ENCODE measurements around the gene TTC17.
"Not testable (repeated sequence)": the region's sequence is repeated elsewhere in the genome, so short reads cannot be mapped to it uniquely, and the experiment has no call there.

The TTC17 gene

DNA sequence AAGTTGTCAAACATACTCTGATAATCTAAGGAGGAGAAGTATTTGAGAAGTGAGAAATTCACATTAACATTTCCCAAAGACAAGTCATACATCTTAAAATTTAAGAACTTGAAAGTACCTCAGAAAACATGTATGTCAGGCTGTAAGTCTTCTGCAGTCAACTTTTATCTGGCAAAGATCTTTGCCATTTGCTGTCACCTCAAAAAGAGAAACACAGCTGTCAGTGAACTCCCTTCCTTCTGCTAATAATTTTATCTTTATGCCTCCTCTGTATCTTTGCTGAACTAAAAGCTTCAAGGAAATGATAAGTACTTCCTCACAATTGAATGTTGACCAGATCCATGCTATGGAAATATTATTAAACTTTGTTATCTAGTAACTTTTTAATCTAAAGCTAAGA, 18.7 kb downstream of the TTC17 start:
- intact Hi-C loops (cut with DNase I) = no loop called here
- no peak for DNase-seq

DNA sequence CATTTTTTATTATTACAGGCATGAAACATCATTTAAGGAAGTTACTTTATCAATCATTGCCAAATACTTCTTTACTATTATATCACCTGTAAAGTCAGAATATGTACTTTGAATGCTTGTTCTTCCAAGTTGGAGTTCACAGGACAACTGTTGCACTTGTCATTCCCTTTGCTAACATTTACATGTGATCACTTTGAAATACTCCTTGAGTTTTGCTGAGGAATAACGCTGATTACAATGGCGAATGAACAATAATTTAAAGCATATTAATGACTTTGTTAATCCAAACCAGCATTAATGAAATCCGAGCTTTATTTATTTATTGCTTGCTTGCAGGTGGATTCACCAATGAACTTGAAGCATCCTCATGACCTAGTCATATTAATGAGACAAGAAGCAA, 20.2 kb downstream of the TTC17 start:
- DNase-seq = no peak
- intact Hi-C loops (cut with DNase I) = no loop called here

DNA sequence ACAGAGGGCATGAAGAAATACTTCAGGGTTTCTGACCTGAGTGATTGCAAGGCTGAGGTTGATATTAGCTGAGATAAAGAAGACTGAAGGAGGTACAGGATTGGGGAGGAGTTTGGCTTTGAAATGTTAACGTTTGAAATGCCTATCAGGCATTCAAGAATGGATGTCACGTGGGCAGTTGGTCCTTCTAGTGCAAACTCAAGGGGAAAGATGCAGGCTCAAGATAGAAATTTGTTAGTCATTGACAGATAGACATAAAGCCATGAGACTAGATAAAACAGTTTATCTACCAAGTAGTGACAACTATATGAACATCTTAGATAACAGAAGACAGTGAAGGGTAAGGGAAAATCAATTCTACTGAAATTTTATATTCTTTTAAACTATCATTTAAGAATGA, 23.1 kb downstream of the TTC17 start:
- DNase-seq = no peak
- intact Hi-C loops (cut with DNase I) = no loop called here

DNA sequence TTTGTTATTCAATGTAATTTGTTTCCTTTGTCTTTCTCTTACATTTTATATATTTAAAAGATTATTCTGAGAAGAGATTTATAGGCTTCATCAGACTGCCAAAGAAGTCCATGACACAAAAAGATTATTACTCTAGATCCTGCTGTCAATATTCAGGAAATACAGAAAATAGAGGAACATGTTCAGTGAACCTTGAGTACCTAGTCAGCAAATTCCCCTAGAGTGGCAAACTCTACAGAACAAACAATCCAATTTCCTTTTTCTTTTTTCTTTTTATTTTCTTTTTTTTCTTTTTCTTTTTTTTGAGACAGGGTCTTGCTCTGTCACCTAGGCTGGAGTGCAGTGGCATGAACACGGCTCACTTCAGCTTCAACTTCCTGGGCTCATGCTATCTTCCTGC, 23.9 kb downstream of the TTC17 start:
- intact Hi-C loops (cut with DNase I) = no loop called here
- no peak for DNase-seq

DNA sequence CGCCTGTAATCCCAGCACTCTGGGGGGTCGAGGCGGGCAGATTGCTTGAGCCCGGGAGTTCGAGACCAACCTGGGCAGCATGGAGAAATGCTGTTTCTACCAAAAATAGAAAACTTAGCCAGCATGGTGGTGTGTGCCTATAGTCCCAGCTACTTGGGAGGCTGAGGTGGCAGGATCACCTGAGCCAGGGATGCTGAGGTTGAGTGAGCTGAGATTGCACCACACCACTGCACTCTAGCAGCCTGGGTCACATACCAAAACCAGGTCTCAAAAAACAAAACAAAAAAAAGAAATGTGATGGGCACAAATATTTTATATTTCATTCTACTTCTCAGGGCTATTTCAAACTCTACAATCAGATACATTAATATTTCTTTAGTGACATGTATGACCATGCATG, 25.7 kb downstream of the TTC17 start:
- intact Hi-C loops (cut with DNase I) = no loop called here
- no peak for DNase-seq

DNA sequence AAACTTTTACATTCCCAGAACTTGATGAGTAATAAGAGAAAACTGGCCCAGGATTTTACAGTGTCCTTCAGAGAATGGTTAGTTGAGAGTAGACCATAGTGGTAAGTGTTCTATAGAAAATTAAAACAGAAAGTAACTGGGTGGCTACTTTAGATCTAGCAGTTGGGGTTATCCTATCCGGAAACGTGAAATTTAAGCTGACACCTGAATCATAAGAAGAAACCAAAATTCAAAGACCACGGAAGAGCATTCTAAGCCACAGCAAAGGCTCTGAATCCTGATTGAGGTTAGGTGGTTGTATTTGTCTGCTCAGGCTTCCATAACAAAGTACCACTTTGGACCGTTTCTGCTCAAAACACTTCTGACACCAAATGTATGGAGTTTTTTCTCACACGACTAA, 34.0 kb downstream of the TTC17 start:
- no peak for DNase-seq
- intact Hi-C loops (cut with DNase I) = no loop called here

DNA sequence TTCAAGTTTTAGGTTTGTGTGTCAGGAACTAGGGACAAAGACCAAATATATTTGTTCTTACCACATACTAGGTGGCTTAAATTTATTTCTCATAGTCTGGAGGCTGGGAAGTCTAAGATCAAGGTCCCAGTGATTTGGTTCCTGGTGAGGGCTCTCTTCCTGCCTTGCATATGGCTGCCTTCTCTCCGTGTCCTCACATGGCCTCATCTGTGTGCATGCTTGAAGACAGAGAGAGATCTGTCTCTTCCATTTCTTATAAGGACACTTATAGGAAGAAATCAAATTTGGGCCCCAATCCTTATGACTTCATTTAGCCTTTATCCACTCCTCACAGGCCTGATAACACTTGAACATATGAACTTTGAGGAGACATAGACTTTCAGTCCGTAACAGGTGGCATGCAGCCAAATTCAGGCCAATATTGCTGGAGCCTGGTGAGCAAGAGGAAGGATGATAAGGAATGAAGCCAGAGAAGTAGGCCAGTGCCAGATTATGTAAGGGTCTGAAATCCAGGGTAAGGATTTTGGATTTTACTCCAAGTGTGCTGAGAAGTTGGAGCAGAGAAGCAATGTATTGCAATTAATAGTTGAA, 35.1 kb downstream of the TTC17 start:
- intact Hi-C loops (cut with DNase I) = no loop called here
- peak in 1 of 42 donors; percentile 2 for DNase-seq

DNA sequence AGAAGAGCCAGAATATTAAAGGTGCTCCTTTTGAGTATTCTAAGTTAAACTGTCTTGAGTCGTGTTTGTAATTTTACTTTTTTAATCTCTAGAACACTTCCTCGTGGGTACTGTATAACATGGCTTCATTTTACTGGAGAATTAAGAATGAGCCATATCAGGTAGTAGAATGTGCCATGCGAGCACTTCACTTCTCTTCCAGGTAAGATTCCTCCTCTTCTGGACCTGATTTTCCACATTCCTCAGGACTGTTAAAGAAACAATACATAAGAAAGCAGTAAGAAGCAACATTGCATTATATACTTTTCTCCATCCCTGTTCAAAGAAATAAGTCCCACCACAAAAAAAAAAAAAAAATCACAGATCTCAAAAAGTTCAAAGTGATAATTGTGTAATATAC, 37.9 kb downstream of the TTC17 start:
- no peak for DNase-seq
- intact Hi-C loops (cut with DNase I) = no loop called here

DNA sequence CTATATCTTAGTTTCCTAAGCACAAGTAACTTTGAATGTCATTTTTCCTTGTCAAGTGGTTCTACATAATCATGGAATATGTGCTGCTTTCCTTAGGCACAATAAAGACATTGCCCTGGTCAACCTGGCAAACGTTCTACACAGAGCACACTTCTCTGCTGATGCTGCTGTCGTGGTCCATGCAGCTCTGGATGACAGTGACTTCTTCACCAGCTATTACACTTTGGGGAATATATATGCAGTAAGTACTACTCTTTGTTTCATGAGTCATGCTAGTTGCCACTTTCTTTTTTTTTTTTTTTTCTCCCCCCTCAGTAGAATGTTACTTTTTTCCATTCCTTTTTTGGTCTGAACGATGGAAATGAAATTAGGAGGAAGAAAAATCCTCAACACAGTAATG, 38.5 kb downstream of the TTC17 start:
- DNase-seq = no peak
- intact Hi-C loops (cut with DNase I) = no loop called here

DNA sequence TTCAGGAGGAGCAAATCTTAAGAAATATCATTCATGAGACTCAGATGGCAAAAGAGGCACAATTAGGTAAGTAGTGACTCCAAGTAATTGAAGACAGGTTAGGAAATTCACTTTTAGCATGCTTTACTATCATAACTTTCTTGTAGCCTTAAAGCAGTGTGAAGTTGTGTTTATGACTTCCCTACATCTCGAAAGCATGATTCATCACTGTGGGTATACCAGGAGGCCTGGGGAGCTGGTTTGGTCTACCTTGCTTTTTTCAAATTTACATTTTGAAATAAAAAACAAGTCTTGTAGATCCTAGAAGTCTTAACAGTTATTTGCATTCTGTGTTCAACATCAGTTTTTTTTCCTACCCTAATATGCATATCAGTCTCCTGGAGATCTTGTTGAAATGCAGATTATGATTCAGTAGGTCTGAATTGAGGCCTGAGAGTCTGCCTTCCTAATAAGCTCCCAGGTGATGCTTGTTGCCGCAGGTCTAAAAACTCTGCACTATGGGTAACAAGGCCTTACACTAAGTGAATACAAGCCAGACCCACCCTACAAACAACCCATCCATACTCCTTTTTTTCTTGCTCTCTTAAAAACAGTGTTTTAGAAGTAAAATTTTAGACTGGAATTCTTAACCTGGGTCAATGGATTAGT, 41.4 kb downstream of the TTC17 start:
- no peak for DNase-seq
- intact Hi-C loops (cut with DNase I) = no loop called here

DNA sequence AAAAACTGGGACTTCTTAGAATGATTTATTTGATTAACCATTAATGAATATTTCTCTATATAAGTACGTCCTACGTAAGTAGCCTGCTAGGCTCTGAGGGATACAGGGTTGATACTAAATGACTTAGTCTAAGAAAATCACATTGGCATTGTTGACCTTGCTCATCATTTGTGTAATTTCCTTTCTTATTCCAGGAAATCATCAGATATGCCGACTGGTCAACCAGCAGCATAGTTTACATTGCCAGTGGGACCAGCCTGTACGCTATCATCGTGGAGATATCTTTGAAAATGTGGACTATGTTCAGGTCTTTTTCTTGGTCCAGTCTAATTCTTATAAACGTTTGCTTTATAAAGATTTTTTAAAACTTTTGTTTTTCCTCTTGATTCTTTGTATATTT, 42.5 kb downstream of the TTC17 start:
- intact Hi-C loops (cut with DNase I) = no loop called here
- no peak for DNase-seq

DNA sequence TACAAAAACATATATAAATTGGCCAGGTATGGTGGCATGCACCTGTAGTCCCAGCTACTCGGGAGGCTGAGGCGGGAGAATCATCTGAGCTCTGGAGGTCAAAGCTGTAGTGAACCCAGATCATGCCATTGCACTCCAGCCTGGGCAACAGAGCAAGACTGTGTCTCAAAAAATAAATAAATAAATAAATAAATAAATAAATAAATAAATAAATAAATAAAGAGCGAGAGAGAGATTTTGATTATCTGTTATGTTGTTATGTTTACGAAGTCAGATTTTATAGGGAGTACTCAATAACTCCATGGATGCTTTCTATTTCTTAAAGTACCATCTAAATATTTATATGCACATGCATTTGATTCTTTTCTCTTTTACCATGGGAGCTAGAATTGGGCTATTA, 43.1 kb downstream of the TTC17 start:
- DNase-seq; intact Hi-C loops (cut with DNase I): not testable (repeated sequence)

DNA sequence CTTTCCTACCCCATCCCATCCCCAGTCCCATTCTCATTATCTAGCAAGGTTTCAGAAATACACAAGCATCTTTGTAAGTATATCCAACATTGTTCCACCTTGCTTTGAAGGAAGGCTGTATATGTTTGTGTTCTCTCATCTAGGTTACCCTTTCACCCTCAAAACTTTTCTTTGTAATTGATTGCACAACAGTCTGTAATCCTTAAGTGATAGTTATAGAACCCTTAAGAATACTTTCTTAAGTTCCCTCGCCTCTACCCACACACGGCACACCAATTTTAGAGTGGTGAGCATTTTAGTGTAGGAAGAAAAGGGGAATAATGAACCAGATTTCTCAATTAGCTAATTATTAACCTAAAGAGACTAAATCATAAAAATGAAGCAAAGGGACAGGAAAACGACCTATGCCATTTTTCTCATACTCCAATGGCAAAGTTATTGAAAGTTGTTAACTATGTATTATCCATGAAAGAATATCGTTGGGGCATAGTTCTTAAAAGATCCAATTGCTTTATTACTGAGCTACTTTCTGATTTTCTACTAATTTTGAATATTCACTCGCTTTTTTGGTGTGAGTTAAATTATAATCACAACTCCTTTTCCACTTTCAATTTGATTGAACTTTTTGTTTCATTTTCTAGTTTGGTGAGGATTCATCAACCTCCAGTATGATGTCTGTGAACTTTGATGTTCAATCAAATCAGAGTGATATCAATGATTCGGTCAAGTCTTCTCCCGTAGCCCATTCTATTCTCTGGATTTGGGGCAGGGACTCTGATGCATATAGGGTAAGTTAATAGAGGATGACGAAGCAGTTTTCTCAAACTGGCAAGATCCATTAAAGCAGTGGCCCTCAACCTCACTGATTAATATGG, 44.9 kb downstream of the TTC17 start:
- intact Hi-C loops (cut with DNase I) = no loop called here
- no peak for DNase-seq

DNA sequence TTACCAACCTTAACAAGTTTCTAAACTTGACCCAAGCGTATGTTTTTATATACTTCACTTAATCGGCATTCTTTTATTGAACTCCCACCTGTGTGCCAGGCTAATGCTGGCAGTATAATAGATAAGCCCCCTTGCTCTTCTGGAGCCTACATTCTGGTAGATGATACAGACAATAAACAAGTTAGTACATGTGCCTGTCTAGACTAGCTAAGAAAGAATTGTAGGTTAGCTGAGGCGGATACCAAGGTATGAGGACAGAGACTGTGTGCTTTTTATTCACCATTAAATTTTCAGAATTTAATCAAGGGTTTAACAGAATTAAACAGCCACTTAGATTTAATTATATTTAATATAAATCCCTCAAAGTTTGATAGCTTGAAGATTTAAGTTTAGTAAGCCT, 45.7 kb downstream of the TTC17 start:
- intact Hi-C loops (cut with DNase I) = no loop called here
- no peak for DNase-seq

DNA sequence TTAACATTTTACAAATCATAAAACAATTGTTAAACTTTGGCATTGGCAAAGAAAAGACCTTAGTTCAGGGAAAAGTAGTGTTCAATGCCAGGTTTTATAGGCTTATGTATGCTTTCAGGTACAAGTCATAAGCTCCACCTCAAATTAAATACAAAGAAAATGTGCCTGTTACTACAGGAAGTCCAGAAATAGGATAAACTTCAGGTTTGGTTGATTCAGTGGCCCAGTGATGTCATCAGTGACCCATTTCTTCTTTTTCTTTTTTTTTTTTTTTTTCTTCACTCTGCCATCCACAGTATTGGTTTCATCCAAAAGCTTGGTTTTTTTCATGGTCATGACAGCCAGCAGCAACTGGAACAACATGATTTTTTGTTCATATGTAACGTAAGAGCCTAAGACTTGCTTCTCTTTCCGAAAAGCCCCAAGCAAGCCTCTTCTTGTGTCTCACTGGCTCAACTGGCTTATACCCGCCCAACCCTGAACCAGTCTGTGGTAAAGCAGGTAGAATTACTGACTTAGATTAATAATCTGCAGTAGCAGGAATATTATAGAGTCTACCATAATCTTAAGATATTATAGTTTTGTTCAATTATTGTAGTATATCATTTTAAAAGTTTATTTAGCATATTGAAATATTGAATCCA, 46.2 kb downstream of the TTC17 start:
- no peak for DNase-seq
- intact Hi-C loops (cut with DNase I) = no loop called here

DNA sequence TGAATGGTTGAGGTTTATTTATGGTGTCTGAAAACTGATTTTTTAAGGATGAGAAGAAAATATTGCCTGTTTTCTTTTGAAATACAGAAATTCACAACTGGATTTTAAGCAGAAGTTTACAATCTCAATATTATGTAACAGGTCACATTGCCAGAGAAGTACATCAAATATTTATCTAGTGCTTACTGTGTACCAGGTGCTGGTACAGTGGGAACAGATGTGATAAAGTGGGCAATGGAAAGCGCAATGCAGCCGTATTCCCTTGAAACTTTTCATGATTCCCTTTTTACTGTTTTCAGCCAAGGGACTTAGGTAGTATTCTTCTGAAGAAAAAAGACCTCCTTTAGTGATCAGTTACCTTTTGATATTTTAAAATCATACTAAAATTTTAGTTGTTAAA, 49.6 kb downstream of the TTC17 start:
- no peak for DNase-seq

DNA sequence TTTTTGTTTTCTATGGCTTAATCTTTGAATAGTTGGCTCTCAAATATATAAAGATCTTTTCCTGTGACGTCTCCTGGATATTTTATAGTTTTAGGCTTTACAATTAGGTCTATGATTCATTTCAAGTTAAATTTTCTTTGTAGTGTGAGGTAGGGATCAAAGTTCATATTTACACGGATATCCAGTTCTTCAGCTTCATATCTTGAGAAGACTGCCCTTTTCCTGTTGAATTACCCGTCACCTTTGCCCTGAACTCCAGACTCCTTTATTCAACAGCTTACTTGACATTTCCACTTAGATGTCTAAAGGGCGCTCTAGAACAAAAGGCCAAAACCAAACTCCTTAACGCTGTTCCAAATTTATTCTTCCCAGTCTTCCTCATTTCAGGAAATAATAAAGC, 51.7 kb downstream of the TTC17 start:
- no peak for DNase-seq
- intact Hi-C loops (cut with DNase I) = no loop called here

More for the DNA sequence above, 49.6 kb downstream of the TTC17 start:
- intact Hi-C loops (cut with DNase I) = no loop called here

DNA sequence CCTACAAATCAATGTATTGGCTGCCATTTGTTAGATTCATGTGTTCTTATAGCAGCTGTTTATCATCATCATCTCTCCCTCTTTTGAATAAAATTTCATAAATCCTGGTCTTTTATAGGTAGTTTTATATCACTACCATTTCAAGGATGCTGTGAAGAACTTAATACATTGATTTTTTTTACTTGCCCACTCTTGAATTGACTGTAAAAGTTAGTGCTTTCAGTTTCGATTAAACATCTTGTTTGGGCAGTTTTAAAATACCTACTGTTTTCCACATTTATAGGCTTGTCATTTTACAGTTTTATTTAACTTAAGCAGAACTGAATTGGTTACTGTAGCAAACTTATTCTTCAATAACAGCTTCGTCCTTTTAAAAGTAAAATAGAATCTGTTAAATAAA, 59.5 kb downstream of the TTC17 start:
- intact Hi-C loops (cut with DNase I) = no loop called here
- no peak for DNase-seq

DNA sequence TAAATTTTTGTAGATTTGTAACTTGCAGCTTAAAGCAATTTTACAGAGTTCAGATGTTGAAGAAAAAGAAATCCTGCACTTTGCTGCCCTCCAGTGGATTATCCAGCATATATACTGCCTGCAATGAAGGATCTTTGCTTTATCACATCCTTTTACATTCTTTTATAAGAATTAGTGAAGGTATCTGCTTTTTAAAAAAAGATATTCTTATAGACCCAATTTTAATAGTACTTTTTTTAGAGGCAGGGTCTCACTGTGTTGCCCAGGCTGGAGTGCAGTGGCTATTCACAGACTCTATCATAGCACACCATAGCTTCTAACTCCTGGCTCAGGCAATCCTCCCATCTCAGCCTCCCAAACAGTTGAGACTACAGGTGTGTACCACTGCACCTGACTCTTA, 60.7 kb downstream of the TTC17 start:
- peak in 24 of 42 donors; percentile 4 to 73 (median 40) for DNase-seq
- intact Hi-C loops (cut with DNase I) = no loop called here

DNA sequence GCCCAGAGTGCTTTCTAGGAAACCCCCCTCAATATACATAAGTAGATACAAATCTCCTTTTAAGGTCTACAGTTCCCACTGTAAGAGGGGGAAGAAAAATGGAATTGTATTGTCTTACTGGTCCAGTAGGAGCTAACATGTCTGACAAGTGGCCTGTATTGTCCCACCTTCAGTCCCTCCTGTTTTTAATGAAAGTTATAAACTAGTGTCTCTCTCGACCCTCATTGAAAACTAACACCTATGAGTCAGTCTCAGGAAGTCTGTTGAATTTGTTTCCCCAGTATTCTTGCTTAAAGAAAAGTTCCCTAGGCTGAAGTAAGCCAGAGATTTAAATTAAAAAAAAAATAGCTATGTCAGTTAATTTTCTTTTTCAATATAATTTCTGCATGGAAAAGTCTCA, 69.3 kb downstream of the TTC17 start:
- DNase-seq = no peak
- intact Hi-C loops (cut with DNase I) = no loop called here
